ENCODE data around the gene PARD3. TPM values are rescaled to one million over a fixed set of nuclear protein-coding genes. Genes with fewer than 3 reads are reported as not detected.
A peak's percentile ranks its signal among the peaks of the same experiment; 100 is the strongest.

The PARD3 gene
- total and polyA plus RNA-seq, 12 donors = 17.0 to 93.8 (median 47.3) TPM

DNA sequence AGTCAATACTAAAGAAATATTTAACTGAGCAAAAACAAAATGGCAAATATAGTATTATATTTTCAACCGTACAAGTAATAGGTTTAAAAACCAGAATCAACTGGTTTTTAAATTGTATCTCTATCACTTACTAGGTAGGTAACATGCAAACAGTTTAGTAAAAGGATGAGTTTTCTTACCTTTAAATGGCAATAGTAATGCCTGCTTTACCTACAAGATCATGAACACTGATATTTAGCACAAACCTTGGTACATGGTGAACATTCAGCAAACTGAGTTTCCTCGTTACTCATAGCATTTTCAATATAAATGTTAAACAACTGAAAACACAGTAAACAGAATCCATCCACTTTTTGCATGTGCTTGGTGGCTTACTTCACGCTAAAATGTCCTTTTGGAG lies 389.1 kb downstream of the PARD3 start:
- intact Hi-C loops (cut with DNase I) = no loop called here

GRCh38 chr10:34423673-34424625 lies 391.1 kb downstream of the PARD3 start:
- TF ChIP-seq CTCF (IDR thresholded peaks at IDR 0.05) (no peak), POLR2A (IDR thresholded peaks at IDR 0.05) (no peak)
- Histone ChIP-seq H3K27me3 (no peaks in the 10 kb centered on the region), H3K9me3 (replicated peaks in 1 of 3) (no peaks in the 10 kb centered on the region), H3K36me3 (replicated peaks in 1 of 2) (no peaks in the 10 kb centered on the region), H3K4me3 (no peak overlapping the region), H3K27ac (no peak overlapping the region), H3K4me1 (replicated peaks in 1 of 2) (no peaks in the 10 kb centered on the region)
- no peak for DNase-seq
- WGBS, 4 donors = 75 to 84% (median 82%) methylated on average over 5 of the region's 5 CpGs
- intact Hi-C loops (cut with DNase I) = no loop called here

More for the DNA sequence above, 389.1 kb downstream of the PARD3 start:
- no peak overlapping the region for H3K27ac ChIP-seq
- no peak for DNase-seq
- 64 to 65% (median 65%) methylated on average over 3 of the region's 3 CpGs for WGBS, 4 donors
- no peaks in the 10 kb centered on the region for H3K4me1 ChIP-seq (replicated peaks in 1 of 2)
- no peaks in the 10 kb centered on the region for H3K36me3 ChIP-seq (replicated peaks in 1 of 2)
- no peaks in the 10 kb centered on the region for H3K9me3 ChIP-seq (replicated peaks in 1 of 3)
- no peak overlapping the region for H3K4me3 ChIP-seq
- no peak for TF ChIP-seq CTCF (IDR thresholded peaks at IDR 0.05)
- no peak for TF ChIP-seq POLR2A (IDR thresholded peaks at IDR 0.05)
- H3K27me3 ChIP-seq = no peaks in the 10 kb centered on the region

- no peak overlapping the region for H3K4me3 ChIP-seq
- H3K27me3 ChIP-seq = no peaks in the 10 kb centered on the region
- peak in 1 of 7 donors; percentile 20 for DNase-seq
- intact Hi-C loops (cut with DNase I) = no loop called here
- no peaks in the 10 kb centered on the region for H3K36me3 ChIP-seq (replicated peaks in 1 of 2)
- no peaks in the 10 kb centered on the region for H3K4me1 ChIP-seq (replicated peaks in 1 of 2)
- no peaks in the 10 kb centered on the region for H3K9me3 ChIP-seq (replicated peaks in 1 of 3)
- TF ChIP-seq CTCF (IDR thresholded peaks at IDR 0.05) = no peak
- no peak for TF ChIP-seq POLR2A (IDR thresholded peaks at IDR 0.05)
- no peak overlapping the region for H3K27ac ChIP-seq
- 0 to 45% (median 40%) methylated on average over 1 of the region's 1 CpG for WGBS, 4 donors
Measured at GRCh38 chr10:34420795-34421194, 394.3 kb downstream of the PARD3 start.

- intact Hi-C loops (cut with DNase I) = no loop called here
- no peaks in the 10 kb centered on the region for H3K9me3 ChIP-seq (replicated peaks in 1 of 3)
- TF ChIP-seq CTCF (IDR thresholded peaks at IDR 0.05) (no peak), POLR2A (IDR thresholded peaks at IDR 0.05) (no peak)
- no peak overlapping the region for H3K27ac ChIP-seq
- no peaks in the 10 kb centered on the region for H3K4me1 ChIP-seq (replicated peaks in 1 of 2)
- DNase-seq = no peak
- H3K36me3 ChIP-seq (replicated peaks in 1 of 2) = no peaks in the 10 kb centered on the region
- H3K27me3 ChIP-seq = no peaks in the 10 kb centered on the region
- H3K4me3 ChIP-seq = no peak overlapping the region
- 94 to 99% (median 95%) methylated on average over 3 of the region's 3 CpGs for WGBS, 4 donors
Measured at GRCh38 chr10:34420273-34420672, 394.8 kb downstream of the PARD3 start.
